ENCODE results near the gene GON4L.
"Not testable (repeated sequence)": the region's sequence is repeated elsewhere in the genome, so short reads cannot be mapped to it uniquely, and the experiment has no call there.

Gene GON4L

GRCh38 chr1:155769257-155769656 is 87.8 kb downstream of the GON4L start:
- no peak overlapping the region for H3K27ac ChIP-seq
- no peak for TF ChIP-seq CTCF (conservative IDR thresholded peaks at IDR 0.05)

- H3K27ac ChIP-seq = not testable (repeated sequence)
These were observed 89.5 kb downstream of the GON4L start for GRCh38 chr1:155767399-155767989.

GRCh38 chr1:155763989-155764388 is 93.0 kb downstream of the GON4L start:
- not testable (repeated sequence) for H3K27ac ChIP-seq

- H3K27ac ChIP-seq = not testable (repeated sequence)
These were observed 93.8 kb downstream of the GON4L start for GRCh38 chr1:155763090-155763815.

GRCh38 chr1:155761736-155762405 is 95.1 kb downstream of the GON4L start:
- no peak overlapping the region for H3K27ac ChIP-seq
- TF ChIP-seq CTCF (conservative IDR thresholded peaks at IDR 0.05) = no peak

GRCh38 chr1:155760751-155761475 is 96.1 kb downstream of the GON4L start:
- no peak overlapping the region for H3K27ac ChIP-seq
- no peak for TF ChIP-seq CTCF (conservative IDR thresholded peaks at IDR 0.05)

GRCh38 chr1:155759966-155760630 is 96.9 kb downstream of the GON4L start:
- no peak for TF ChIP-seq CTCF (conservative IDR thresholded peaks at IDR 0.05)
- no peak overlapping the region for H3K27ac ChIP-seq

- H3K27ac ChIP-seq = not testable (repeated sequence)
These were observed 98.0 kb downstream of the GON4L start for GRCh38 chr1:155759017-155759416.

- H3K27ac ChIP-seq = not testable (repeated sequence)
These were observed 108.9 kb downstream of the GON4L start for GRCh38 chr1:155748141-155748540.

- H3K27ac ChIP-seq = not testable (repeated sequence)
These were observed 109.4 kb downstream of the GON4L start for GRCh38 chr1:155747586-155747985.

- H3K27ac ChIP-seq = peak overlapping the region; percentile 81
These were observed 111.5 kb downstream of the GON4L start for GRCh38 chr1:155745284-155746228.
